Caki2 (cell line): ENCODE data around the gene PGPEP1. TPM values are rescaled to one million over a fixed set of nuclear protein-coding genes. Genes with fewer than 3 reads are reported as not detected.
"Not testable (repeated sequence)": the region's sequence is repeated elsewhere in the genome, so short reads cannot be mapped to it uniquely, and the experiment has no call there.

Experiments
- DNase-seq: peaks from one replicate; pipeline ENCODE4 v3.0.0-alpha.2; 2015; ENCODE audit warnings: low read depth
- in situ Hi-C: cut with HindIII; loops from 2 replicates; pipeline ENCODE4 v1.10.0; 2016; ENCODE audit warnings: low sequenced_read_pairs, low pct_unique_long_range_greater_than_20kb, mixed read lengths
- total RNA-seq: library from RNA; depleted of rRNA; stranded (reverse); fragments of >200 nt; shearing (Covaris generic); gene quantifications from 2 replicates; pipeline ENCODE4 v1.2.3, GENCODE V29; 2014; ENCODE audit warnings: low replicate concordance

PGPEP1 gene
- total RNA-seq, 1 experiment from 2014 or later = 17.8 TPM

DNA sequence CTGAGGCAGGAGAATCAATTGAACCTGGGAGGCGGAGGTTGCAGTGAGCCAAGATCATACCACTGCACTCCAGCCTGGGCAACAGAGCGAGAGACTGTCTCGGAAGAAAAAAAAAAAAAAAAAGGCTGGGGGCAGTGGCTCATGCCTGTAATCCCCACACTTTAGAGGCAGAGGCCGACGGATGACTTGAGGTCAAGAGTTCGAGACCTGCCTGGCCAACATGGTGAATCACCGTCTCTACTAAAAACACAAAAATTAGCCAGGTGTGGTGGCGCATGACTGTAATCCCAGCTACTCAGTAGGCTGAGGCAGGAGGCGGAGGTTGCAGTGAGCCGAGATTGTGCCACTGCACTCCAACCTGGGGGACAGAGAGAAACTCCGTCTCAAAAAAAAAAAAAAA lies 43.2 kb downstream of the PGPEP1 start:
- in situ Hi-C loops = not testable (repeated sequence)
- peak; percentile 84 for DNase-seq

DNA sequence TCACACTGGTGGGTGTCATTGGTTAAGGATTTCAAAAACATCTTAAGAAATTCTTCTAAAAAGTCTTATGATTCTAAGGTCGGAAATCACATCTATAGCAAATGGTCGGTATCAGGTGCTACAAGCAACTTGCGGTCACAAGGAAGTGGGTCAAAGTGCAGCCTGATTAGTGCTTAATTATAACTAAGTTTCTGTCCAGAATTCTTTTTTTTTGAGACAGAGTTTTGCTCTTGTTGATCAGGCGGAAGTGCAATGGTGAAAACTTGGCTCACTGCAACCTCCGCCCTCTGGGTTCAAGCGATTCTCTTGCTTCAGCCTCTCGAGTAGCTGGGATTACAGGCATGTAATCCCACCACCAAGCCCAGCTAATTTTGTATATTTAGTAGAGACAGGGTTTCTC lies 44.4 kb downstream of the PGPEP1 start:
- no peak for DNase-seq
- in situ Hi-C loops = no loop called here

DNA sequence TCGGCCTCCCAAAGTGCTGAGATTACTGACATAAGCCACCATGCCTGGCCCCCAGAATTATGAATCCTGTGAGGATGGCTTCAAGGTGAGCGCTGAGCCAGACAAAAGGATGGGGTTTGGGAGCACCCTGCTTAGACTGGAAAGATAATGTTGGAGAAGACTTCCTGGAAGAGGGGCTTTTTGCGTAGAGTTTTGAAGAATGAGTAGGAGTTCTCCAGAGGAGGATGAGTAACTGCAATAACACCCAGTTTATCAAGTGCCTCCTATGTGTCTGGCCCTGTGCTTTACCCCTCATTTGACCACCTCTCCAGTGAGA lies 44.9 kb downstream of the PGPEP1 start:
- DNase-seq = no peak
- in situ Hi-C loops = no loop called here

DNA sequence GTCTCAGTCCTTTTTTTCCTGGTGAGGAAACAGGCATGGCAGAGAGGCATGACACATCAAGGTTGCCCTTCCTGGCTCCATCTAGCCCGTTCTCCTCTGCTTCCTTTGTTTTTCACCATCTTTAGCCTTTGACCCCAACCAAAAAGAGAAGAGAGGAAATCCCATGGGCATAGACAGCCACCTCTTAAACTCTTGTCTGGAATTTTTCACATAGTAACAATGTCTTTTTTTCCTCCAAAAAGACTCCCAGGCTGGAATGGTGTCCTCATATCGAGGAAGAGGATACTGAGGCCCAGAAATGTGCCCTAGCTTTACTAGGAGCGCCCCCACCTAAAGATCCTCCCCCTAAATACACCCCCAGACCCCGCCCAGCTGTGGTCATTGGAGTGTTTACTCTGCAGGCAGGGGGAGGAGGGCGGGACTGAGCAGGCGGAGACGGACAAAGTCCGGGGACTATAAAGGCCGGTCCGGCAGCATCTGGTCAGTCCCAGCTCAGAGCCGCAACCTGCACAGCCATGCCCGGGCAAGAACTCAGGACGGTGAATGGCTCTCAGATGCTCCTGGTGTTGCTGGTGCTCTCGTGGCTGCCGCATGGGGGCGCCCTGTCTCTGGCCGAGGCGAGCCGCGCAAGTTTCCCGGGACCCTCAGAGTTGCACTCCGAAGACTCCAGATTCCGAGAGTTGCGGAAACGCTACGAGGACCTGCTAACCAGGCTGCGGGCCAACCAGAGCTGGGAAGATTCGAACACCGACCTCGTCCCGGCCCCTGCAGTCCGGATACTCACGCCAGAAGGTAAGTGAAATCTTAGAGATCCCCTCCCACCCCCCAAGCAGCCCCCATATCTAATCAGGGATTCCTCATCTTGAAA lies 45.5 kb downstream of the PGPEP1 start, which contains the start of gene GDF15:
TSS of gene GDF15 (plus strand) at position 484 of the 868 bp plus-strand sequence. CDS start at position 516, 32 bp downstream.
- peak; percentile 97 for DNase-seq
- in situ Hi-C loops = no loop called here

DNA sequence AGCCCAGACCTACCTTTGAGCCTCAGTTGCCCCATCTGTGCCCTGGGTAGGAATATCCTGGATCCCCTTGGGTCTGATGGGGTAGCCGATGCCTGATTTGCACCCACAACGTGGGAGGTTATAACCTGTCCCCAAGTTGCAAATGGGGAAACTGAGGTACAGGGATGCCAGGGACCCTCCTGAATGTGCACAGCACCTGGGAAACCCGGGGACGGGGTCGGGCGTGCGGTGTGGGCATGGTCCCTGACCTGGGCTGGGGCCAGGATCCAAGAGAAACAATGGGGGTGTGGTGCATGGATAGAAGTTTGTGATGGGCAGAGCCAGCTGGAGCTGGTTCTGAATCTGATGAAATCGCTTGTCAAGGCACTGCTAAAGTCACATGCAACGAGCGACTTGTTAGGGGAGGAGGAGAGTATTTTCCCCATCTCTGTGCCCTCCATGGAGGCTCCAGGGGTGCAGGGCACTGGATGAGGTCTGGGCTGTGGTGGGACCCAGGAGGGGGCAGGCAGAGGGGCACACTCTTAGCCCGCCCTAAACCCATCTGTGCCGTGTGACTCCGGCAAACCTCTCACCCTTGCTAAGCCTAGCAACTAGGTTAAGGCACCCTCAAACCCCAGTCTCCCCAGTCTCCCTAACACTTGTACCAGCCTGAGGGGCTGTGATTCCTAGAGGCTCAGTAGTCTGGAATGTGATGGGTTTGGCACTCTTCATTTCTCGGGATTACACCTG lies 46.3 kb downstream of the PGPEP1 start:
- peak; percentile 58 for DNase-seq
- in situ Hi-C loops = no loop called here

DNA sequence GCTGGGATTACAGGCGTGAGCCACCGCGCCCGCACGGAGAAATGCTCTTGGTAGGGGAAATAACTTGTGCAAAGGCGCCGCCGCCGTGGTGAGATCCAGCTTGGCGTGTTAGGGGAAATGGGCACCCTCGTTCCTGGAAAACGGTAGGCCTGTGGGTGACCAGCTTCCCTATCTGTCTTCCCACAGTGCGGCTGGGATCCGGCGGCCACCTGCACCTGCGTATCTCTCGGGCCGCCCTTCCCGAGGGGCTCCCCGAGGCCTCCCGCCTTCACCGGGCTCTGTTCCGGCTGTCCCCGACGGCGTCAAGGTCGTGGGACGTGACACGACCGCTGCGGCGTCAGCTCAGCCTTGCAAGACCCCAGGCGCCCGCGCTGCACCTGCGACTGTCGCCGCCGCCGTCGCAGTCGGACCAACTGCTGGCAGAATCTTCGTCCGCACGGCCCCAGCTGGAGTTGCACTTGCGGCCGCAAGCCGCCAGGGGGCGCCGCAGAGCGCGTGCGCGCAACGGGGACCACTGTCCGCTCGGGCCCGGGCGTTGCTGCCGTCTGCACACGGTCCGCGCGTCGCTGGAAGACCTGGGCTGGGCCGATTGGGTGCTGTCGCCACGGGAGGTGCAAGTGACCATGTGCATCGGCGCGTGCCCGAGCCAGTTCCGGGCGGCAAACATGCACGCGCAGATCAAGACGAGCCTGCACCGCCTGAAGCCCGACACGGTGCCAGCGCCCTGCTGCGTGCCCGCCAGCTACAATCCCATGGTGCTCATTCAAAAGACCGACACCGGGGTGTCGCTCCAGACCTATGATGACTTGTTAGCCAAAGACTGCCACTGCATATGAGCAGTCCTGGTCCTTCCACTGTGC lies 47.9 kb downstream of the PGPEP1 start:
- peak; percentile 89 for DNase-seq
- in situ Hi-C loops = no loop called here

DNA sequence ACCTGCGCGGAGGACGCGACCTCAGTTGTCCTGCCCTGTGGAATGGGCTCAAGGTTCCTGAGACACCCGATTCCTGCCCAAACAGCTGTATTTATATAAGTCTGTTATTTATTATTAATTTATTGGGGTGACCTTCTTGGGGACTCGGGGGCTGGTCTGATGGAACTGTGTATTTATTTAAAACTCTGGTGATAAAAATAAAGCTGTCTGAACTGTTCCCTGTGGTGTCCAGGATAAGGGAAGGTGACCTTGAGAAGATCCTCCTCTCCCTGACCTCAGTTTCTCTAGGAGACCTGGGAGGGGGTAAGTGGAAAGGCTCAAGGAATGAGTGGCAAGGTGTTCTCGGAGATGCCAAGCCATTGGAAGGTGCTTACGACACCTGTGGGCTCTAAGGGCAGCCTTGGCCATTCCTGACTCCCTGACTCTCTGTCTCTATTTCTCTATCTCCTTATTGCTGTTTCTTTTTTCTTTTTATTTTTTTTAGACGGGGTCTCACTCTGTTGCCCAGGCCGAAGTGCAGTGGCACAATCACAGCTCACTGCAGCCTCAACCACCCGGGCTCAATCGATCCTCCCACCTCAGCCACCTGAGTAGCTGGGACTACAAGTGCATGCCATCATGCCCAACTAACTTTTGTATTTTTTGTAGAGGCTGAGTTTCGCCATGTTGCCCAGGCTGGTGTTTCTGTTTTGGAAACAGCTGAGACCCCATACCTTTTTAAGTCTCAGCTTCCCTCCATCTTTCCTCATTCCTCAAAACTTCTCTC lies 48.7 kb downstream of the PGPEP1 start:
- DNase-seq = no peak
- in situ Hi-C loops = no loop called here

DNA sequence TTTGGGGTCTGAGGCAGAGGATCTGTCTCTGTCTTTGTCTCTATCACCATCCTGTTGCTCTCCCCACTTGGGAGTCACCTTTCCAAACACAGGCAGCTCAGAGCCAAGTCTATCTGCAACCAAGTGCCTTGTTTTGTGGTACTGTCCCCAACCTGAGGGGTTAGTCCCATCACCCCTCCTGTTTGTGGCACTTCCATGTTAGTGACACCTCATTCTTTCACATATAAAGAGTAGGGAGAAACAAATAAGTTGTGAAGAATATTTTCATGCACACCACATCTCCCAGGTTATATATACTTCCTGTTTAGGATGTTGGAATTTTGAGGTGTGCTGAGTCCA lies 49.3 kb downstream of the PGPEP1 start:
- DNase-seq = no peak
- in situ Hi-C loops = no loop called here

DNA sequence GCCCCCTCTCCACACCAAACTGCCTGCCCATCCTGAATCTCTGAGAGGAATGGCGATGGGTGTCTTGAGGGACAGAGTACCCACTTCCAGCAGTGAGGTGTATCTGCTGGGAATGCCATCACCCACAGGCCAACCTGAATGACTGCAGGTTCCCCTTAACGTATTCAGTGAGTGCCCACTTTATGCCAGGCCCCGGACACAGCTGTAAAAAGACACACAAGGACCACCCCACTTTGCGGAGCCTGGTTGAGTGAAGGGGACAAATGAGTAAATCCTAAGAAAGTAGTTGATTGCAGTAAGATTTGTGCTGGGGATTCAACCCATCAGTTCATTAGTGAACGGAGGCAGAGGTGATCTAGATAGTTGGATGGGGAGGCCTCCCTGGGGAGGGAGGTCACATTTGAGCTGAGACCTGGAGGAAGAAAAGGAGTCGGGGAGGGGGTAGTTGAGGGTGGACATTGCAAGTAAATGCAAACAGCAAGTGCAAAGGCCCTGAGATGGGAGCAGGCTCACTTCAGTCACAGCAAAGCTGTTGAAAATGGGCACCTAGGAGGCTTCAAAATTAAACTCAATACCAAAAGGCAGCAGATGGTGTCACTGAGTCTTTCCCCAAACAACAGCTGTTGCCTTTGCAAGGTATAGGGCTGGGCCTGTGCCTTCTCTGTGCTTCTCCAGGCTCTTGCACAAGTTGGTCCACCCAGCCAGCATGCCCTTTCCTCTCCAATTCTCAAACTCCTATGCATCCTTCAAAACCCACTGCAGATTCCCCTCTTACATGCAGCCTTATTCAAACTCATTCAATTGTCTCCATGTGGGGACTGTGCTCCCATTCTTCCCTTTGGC lies 49.9 kb downstream of the PGPEP1 start:
- in situ Hi-C loops = no loop called here
- DNase-seq = peak; percentile 62

DNA sequence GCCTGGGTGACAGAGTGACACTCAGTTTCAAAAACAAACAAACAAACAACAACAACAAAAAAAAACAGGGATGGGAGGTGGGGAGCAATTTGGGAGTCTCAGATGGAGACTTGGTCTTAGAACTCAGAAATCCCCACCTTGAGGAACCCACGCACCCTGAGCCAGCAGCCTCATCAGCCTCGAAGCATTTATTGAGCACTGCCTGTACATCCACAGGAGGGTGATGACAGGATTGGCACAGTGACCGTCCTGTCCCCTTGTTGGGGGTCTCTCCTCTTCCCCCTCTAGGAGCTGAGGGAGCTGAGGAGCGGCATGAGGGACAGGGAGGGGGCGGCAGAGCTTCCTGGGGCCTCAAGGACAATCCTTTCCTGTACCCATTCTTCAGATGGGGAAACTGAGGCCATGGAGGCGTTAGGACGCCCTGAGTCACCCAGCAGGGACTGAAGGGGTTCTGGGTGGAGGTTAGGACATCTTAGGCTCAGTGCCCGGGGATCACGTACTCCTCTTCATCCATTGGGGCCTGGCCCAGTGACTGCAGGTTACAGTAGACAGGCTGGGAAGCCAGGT lies 51.2 kb downstream of the PGPEP1 start:
- in situ Hi-C loops = no loop called here

DNA sequence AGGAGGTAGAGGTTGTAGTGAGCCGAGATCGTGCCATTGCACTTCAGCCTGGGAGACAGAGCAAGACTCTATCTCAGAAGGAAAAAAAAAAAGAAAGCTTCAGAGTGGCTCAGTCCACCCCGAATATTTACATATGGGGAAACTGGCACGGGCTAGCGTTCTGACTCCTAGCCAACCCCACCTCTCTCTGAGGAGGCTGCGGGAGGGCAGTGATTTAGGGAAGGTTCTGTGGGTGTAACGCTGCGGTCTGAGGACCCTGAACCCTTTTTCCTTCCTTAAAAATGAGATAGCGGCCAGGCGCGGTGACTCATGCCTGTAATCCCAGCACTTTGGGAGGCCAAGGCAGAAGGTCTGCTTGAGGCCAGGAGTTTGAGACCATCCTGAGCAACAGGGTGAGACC lies 52.0 kb downstream of the PGPEP1 start:
- in situ Hi-C loops = no loop called here
- DNase-seq = no peak

More for the DNA sequence above, 51.2 kb downstream of the PGPEP1 start:
- DNase-seq = no peak

DNA sequence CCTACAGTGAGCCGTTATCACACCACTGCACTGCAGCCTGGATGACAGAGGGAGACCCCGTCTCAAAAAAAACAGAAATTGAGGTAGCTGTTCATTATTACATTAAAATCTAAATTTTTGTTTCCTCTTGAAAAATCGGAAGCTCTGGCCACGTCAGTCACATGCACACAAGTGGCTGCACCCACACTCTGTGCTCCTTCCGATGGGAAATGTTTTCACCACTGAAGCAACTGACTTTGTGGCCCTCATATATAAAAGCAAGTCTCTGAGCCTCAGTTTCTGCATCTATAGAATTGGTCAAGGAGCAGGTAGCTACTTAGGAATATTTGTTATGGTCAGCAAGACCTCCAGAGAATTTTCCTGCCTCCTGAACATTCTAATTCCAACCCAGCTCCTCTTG lies 52.5 kb downstream of the PGPEP1 start:
- in situ Hi-C loops = no loop called here
- DNase-seq = no peak

DNA sequence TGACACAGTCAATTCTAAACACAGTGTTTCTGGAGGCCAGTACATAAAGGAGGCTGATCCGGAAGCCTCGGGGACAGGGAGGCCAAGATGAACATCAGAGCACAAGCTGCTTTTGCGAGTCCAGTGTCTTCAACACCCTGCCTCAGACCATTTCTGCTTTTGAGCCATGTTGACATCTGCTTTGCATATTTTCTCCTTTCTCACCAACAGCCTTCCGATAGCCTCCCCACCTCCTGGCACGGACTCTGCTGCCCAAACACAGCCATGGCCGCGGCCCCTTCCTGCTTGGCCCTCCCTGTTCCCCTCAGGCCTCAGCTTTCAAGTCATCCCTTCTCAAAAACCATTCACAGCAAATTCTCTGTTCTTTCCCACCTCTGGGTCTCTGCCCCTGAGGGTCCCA lies 53.4 kb downstream of the PGPEP1 start:
- in situ Hi-C loops = no loop called here
- DNase-seq = no peak

DNA sequence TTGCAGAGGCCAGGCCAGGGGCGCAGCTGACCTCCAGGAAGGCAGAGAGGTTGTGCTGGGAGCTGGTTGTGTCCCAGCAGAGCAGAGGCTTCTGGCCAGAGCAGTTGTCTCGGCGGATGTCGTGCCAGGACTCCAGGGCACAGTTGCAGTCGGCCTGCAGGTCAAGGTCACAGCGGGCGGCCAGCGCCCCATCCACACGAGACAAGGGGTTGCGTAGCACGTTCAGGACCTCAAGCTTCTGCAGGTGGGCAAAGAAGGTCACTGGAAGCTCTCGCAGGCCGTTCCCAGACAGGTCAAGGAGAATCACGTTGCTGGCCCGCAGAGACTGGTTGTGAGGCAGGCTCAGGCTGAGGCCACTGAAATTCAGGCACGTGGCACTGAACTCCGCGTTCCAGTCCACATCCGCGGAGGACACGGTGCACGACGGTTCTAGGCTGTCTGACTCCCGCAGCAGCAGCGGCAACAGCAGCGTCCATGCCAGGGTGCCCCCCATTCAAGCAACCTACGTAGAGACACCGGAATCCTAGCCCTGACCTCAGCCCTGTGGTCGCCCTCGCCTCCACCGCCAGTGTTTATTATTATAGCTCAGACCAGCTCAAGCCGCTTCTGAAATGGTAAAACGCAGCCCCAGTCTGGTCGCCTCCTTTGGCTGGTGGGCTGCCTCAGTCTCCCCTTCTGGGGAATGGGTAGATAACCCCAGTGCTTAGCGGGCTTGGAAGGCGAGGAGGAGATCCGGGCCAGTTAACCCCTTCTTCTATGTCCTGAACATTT lies 56.3 kb downstream of the PGPEP1 start:
- in situ Hi-C loops = no loop called here
- no peak for DNase-seq

DNA sequence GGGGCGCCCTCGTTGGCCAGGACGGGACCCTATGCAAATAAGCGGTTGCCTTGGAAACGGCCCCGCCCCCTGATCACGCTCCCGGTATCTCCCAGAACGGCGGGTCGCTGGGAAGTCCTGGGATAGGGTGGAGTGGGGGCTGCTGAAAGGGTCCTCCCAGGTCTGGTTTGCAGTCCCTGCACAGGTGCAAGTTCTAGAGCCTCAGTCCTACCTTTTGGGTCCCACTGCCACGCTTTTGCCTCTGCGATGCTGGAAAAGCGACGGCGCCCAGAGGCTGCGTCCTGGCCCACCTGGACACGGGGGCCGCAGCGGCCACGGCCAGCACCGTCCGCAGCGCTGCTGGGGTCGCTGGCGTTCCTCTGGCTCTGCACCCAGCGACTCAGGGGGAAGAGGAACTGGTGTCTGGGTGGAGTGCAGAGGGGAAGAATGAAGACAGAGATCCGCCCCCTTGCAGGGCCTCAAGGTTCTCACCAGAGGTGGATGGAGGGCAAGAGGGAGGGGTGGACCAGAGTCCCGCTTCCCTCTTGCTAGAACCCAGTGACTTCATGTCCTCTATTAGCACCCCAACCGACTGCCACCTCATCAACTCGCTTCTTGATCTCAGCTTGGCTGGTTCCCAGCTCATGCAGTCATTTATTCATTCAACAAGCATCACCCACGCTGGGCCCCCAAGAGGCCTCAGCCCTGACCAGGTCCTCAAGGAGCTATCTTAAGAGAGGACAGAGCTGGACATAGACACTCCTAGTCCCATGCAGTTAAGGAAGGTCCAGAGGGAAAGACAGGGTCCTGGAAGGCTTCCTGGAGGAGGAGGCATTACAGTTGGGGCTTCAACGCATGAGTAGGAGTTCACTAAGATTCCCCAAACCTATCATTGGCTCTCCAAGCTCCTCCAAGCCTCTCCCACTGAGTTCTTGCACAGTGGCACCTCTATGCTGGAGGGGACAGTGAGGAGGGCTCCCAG lies 57.1 kb downstream of the PGPEP1 start, which contains the start of gene LRRC25:
TSS of gene LRRC25 (minus strand) at position 381 of the 961 bp plus-strand sequence. CDS start 659 bp downstream, outside the sequence.
- in situ Hi-C loops = no loop called here
- no peak for DNase-seq
